ENCODE results near the gene LILRB4. TPM values are rescaled to one million over a fixed set of nuclear protein-coding genes. Genes with fewer than 3 reads are reported as not detected.
"Not testable (repeated sequence)": the region's sequence is repeated elsewhere in the genome, so short reads cannot be mapped to it uniquely, and the experiment has no call there.

The LILRB4 gene
- total RNA-seq, 1 experiment from 2014 or later: not detected

- ATAC-seq: no peak
- H3K4me1 ChIP-seq (ENCODE audit: control insufficient read depth in 1 of 2, insufficient read depth in 2 of 2, low read length in 2 of 2): no peaks in the 10 kb centered on the region
- H3K4me2 ChIP-seq (ENCODE audit: low read length): no peak overlapping the region
- H3K9me2 ChIP-seq (ENCODE audit: insufficient read depth): no peaks in the 10 kb centered on the region
- DNase-seq (ENCODE audit: low read depth, low spot score): no peak
- H3K9me3 ChIP-seq (ENCODE audit: control insufficient read depth in 1 of 2, insufficient read depth in 1 of 2, low read depth in 1 of 2, low read length in 2 of 2): no peaks in the 10 kb centered on the region
- intact Hi-C loops (cut with micrococcal nuclease): no loop called here
- no peaks in the 10 kb centered on the region for H3K79me2 ChIP-seq (ENCODE audit: insufficient read depth, low read length)
- H4K20me1 ChIP-seq (ENCODE audit: insufficient read depth): no peaks in the 10 kb centered on the region
- no peak overlapping the region for H3K4me3 ChIP-seq (replicated peaks in 1 of 2; ENCODE audit: low read depth in 1 of 2, low read length in 2 of 2)
- no TSS peak for BruUV-seq (replicated peaks)
- ChIA-PET RAD21 (ENCODE audit: low non-redundant PET in 1 of 2, low total read pairs in 2 of 2, uncharacterized antibody in 2 of 2, unreplicated experiment in 2 of 2) (no interaction called here), CTCF (no interaction called here), POLR2A (no interaction called here)
- H3K36me3 ChIP-seq (ENCODE audit: control insufficient read depth in 1 of 2, insufficient read depth in 2 of 2, low read length in 2 of 2): no peaks in the 10 kb centered on the region
- H3K27me3 ChIP-seq (ENCODE audit: insufficient read depth, low read length): peaks cover 43% of the 10 kb centered on the region
- TF ChIP-seq REST (IDR thresholded peaks at IDR 0.05; ENCODE audit: low read depth) (no peak), TCF7L2 (IDR thresholded peaks at IDR 0.05; ENCODE audit: borderline replicate concordance, extremely low read depth, insufficient read depth, insufficient read length) (no peak), ZNF274 (IDR thresholded peaks at IDR 0.05; ENCODE audit: low read depth, low read length) (no peak), SP1 (IDR thresholded peaks at IDR 0.05; ENCODE audit: low read depth) (no peak), POLR2AphosphoS5 (IDR thresholded peaks at IDR 0.05; ENCODE audit: low read depth, low read length) (no peak), ZFX (IDR thresholded peaks at IDR 0.05) (no peak), FOSL1 (IDR thresholded peaks at IDR 0.05; ENCODE audit: low read depth) (no peak), RAD21 (IDR thresholded peaks at IDR 0.05; ENCODE audit: low read depth) (no peak), CEBPB (IDR thresholded peaks at IDR 0.05; ENCODE audit: low read depth) (no peak), SRF (IDR thresholded peaks at IDR 0.05; ENCODE audit: low read depth) (no peak), ZBTB33 (IDR thresholded peaks at IDR 0.05; ENCODE audit: extremely low read depth, insufficient replicate concordance, low read length) (no peak), MAX (IDR thresholded peaks at IDR 0.05) (no peak), YY1 (IDR thresholded peaks at IDR 0.05; ENCODE audit: extremely low read depth, insufficient replicate concordance, low read depth, low read length) (no peak), EZH2phosphoT487 (IDR thresholded peaks at IDR 0.05; ENCODE audit: borderline replicate concordance) (no peak)
- H2AFZ ChIP-seq (ENCODE audit: low read depth, low read length, poor library complexity, severe bottlenecking): no peak overlapping the region
- H3K27ac ChIP-seq (ENCODE audit: low read depth, low read length): no peak overlapping the region
- H3K9ac ChIP-seq (ENCODE audit: low read length): no peak overlapping the region
These were observed 36.0 kb upstream of the LILRB4 start for GRCh38 chr19:54626757-54627156.

- H3K9me2 ChIP-seq (ENCODE audit: insufficient read depth); intact Hi-C loops (cut with micrococcal nuclease): not testable (repeated sequence)
These were observed 34.9 kb upstream of the LILRB4 start for GRCh38 chr19:54627912-54628311.

More at GRCh38 chr19:54627912-54628311, 34.9 kb upstream of the LILRB4 start:
- H3K9me3 ChIP-seq (ENCODE audit: control insufficient read depth in 1 of 2, insufficient read depth in 1 of 2, low read depth in 1 of 2, low read length in 2 of 2); CTCF ChIA-PET; H4K20me1 ChIP-seq (ENCODE audit: insufficient read depth); ATAC-seq; H3K36me3 ChIP-seq (ENCODE audit: control insufficient read depth in 1 of 2, insufficient read depth in 2 of 2, low read length in 2 of 2); H3K4me1 ChIP-seq (ENCODE audit: control insufficient read depth in 1 of 2, insufficient read depth in 2 of 2, low read length in 2 of 2); H2AFZ ChIP-seq (ENCODE audit: low read depth, low read length, poor library complexity, severe bottlenecking); H3K4me2 ChIP-seq (ENCODE audit: low read length); BruUV-seq (replicated peaks); H3K27ac ChIP-seq (ENCODE audit: low read depth, low read length); POLR2A ChIA-PET; RAD21 ChIA-PET (ENCODE audit: low non-redundant PET in 1 of 2, low total read pairs in 2 of 2, uncharacterized antibody in 2 of 2, unreplicated experiment in 2 of 2); H3K4me3 ChIP-seq (replicated peaks in 1 of 2; ENCODE audit: low read depth in 1 of 2, low read length in 2 of 2); H3K9ac ChIP-seq (ENCODE audit: low read length); DNase-seq (ENCODE audit: low read depth, low spot score); H3K79me2 ChIP-seq (ENCODE audit: insufficient read depth, low read length): not testable (repeated sequence)
- H3K27me3 ChIP-seq (ENCODE audit: insufficient read depth, low read length): peaks cover 39% of the 10 kb centered on the region

Data from HCT116 (cell line).